Breast epithelium (tissue), 4 donors: ENCODE data around the gene CCDC57. TPM values are rescaled to one million over a fixed set of nuclear protein-coding genes. Genes with fewer than 3 reads are reported as not detected.
A peak's percentile ranks its signal among the peaks of the same experiment; 100 is the strongest.

Experiments used
- DNase-seq, 2 donors: peaks; one replicate each; pipeline ENCODE4 v3.0.0-alpha.2; 2019; ENCODE audit warnings: low spot score in 2 of 2
- H3K27ac ChIP-seq, 2 donors: fragments of 200-600 bp; sonication (generic) in 1 of 2; one replicate each; pipeline ENCODE4 v1.5.1; 2016 to 2019; ENCODE audit warnings: mild to moderate bottlenecking in 1 of 2
- H3K27me3 ChIP-seq, 2 donors: fragments of 200-600 bp; sonication (generic) in 1 of 2; one replicate each; pipeline versions ENCODE4 v1.5.1 to v1.6.0; 2017 to 2019; ENCODE audit warnings: control low read depth in 1 of 2, mild to moderate bottlenecking in 1 of 2
- H3K36me3 ChIP-seq: fragments of 200-600 bp; one replicate; pipeline ENCODE4 v1.5.1; 2019
- H3K4me1 ChIP-seq, 2 donors: fragments of 200-600 bp; sonication (generic); one replicate each; pipeline ENCODE4 v1.5.1; 2016 to 2019; ENCODE audit warnings: control low read depth in 1 of 2
- H3K4me3 ChIP-seq, 3 donors: fragments of 200-600 bp; sonication (generic); 1 replicate in 2 of 3; 2 replicates in 1 of 3; pipeline ENCODE4 v1.5.1; 2016 to 2019; ENCODE audit warnings: mild to moderate bottlenecking in 3 of 3, moderate library complexity in 2 of 3
- H3K9me3 ChIP-seq, 2 donors: fragments of 200-600 bp; sonication (generic) in 1 of 2; one replicate each; pipeline ENCODE4 v1.5.1; 2016 to 2019; ENCODE audit warnings: control low read depth in 1 of 2
- POLR2A ChIP-seq: fragments of 450-650 bp; IDR thresholded peaks from one replicate; pipeline ENCODE4 v1.6.1; 2016; ENCODE audit warnings: antibody characterized with exemption, mild to moderate bottlenecking, moderate library complexity
- POLR2AphosphoS5 ChIP-seq, 3 donors: sonication (generic); formaldehyde crosslinking; IDR thresholded peaks; one replicate each; pipeline ENCODE4 v1.6.1; 2017; ENCODE audit warnings: antibody characterized with exemption in 3 of 3
- intact Hi-C: fragments of 100-400 bp; cut with DNase I; formaldehyde crosslinking; loops from one replicate; pipeline ENCODE4 v1.15.1; 2023; ENCODE audit warnings: low total_unique reads
- total RNA-seq, 3 donors: library from RNA; depleted of rRNA; stranded (reverse); fragments of >200 nt; gene quantifications; one replicate each; pipeline ENCODE4 v1.1.0, GENCODE V29; 2016
- TF ChIP-seq, protein P1 (sequence below), 3 donors: fragments of 450-650 bp; IDR thresholded peaks; one replicate each; pipeline ENCODE4 v1.5.1; 2016 to 2017; ENCODE audit warnings: antibody characterized with exemption in 3 of 3, mild to moderate bottlenecking in 3 of 3, moderate library complexity in 3 of 3

CCDC57 gene
- total RNA-seq, 3 donors from 2014 or later, result 13.4 to 56.9 (median 52.8) TPM

DNA sequence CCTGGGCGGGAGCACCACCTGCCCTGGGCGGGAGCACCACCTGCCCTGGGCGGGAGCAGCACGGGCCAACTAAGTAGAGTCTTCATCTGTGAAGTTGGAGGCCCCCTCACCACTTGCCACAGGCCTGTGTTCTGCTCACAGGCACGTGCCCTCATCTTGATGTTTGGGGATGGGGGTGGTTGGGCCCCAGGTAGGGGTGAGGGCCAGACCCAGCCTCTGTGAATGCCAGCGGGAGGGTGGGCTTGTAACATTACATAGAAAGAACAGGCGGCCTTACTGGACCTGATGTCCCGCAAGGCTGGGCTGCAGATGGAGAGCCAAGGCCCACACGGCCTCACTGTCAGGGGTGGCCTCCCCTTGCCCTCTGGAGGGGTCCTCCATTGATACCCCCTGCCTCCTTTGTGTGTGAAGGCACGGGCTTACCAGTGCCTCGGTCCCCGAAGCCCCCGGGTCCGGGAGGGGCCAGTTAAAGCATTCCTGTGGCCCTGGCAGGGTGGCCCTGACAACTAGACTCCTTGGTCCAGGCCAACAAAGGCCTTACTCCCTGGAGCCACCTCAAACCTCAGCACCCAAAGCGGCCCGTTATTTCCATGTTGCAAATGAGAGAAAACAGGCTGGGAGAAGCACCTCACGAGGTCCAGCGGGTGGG, 15.1 kb upstream of the CCDC57 start:
- H3K36me3 ChIP-seq, result no peaks in the 10 kb centered on the region
- no peaks in the 10 kb centered on the region for H3K9me3 ChIP-seq
- H3K27me3 ChIP-seq, result peaks cover 3 to 4% of the 10 kb centered on the region in 2 donors
- peaks cover 12 to 13% of the 10 kb centered on the region in 2 donors for H3K4me1 ChIP-seq
- peak overlapping the region; percentile 66 to 93 for H3K27ac ChIP-seq
- intact Hi-C loops, result no loop called here
- TF ChIP-seq POLR2A, result no peak
- TF ChIP-seq, protein P1, sequence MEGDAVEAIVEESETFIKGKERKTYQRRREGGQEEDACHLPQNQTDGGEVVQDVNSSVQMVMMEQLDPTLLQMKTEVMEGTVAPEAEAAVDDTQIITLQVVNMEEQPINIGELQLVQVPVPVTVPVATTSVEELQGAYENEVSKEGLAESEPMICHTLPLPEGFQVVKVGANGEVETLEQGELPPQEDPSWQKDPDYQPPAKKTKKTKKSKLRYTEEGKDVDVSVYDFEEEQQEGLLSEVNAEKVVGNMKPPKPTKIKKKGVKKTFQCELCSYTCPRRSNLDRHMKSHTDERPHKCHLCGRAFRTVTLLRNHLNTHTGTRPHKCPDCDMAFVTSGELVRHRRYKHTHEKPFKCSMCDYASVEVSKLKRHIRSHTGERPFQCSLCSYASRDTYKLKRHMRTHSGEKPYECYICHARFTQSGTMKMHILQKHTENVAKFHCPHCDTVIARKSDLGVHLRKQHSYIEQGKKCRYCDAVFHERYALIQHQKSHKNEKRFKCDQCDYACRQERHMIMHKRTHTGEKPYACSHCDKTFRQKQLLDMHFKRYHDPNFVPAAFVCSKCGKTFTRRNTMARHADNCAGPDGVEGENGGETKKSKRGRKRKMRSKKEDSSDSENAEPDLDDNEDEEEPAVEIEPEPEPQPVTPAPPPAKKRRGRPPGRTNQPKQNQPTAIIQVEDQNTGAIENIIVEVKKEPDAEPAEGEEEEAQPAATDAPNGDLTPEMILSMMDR (IDR thresholded peaks at IDR 0.05), result no peak
- no peak for TF ChIP-seq POLR2AphosphoS5 (IDR thresholded peaks at IDR 0.05)
- H3K4me3 ChIP-seq, result peak overlapping the region; percentile 60 to 83 (median 61)
- DNase-seq, result no peak

DNA sequence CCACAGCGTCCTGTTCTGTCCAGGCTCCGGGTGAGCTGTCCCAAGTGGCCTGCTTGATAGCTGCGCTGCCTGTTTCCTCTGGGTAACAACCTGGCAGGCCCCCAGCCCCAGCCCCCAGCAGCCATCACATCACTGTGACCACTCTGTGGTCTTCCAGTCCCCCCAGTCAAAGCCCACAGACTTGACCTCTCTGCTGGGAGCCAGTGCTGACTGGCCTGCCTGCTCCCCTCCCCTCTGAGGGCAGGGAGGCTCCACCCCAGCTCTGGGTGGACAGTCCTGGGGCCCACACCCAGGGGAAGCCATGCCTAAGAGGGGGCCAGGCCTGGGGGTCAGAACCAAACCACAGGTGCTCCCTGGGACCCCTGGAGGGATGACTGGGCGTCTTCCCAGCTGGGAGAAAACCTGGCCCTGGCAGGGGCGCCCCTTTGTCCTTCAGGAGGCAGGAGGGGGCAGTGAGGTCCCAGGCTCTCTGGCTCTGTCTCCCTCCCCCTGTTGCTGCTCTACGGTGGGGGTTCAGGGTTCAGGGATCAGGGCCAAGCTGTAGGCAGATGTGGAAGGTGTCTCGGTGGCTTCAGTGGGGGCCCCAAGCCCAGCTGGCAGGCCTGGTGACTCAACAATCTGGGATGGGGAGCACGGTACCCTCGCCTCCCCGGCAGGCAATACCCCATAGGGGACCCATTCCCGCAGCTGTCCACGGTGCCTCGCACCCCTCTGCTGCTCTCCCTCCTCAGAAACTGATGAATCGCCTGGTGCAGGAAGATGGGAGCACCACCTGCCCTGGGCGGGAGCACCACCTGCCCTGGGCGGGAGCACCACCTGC, 14.4 kb upstream of the CCDC57 start:
- Histone ChIP-seq H3K4me3 (no peak overlapping the region), H3K36me3 (no peaks in the 10 kb centered on the region), H3K9me3 (no peaks in the 10 kb centered on the region), H3K4me1 (peaks cover 12 to 13% of the 10 kb centered on the region in 2 donors), H3K27ac (no peak overlapping the region), H3K27me3 (peaks cover 3 to 4% of the 10 kb centered on the region in 2 donors)
- TF ChIP-seq, protein P1 (IDR thresholded peaks at IDR 0.05), result no peak
- TF ChIP-seq POLR2A (no peak), POLR2AphosphoS5 (IDR thresholded peaks at IDR 0.05) (no peak)
- no peak for DNase-seq
- intact Hi-C loops, result no loop called here

DNA sequence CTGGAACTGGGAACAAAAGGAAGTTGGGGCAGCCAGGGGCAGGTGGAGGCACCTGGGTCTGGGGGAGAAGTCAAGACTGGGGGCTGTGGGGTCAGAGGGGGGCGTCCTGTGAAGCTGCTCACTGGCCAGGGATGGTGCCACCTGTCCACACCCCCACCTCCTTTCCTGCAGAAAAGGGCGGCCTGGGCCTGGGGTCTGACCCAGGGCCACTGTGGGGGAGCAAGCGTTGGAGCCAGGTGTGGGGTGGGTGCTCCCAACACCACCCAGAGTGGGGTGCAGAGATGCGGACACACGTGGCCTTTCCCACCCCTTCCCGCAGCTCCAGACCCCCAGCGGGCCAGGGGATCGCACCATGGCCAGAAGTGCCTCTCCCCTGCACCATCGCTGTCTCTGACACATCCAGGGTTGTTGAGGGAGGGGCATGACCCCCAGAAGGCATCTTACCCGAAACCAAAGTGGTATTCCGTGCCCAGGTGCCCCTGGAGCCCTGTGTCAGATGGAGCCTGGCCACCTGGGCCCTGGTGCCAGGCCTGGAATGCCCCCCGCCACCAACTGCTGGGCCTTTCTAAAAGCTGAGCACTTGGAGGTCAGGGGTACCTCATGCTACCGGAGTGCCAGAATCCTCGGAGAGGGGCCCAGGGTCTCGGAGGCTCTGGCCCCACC, 13.6 kb upstream of the CCDC57 start:
- no peak overlapping the region for H3K27ac ChIP-seq
- H3K4me3 ChIP-seq, result no peak overlapping the region
- TF ChIP-seq, protein P1 (IDR thresholded peaks at IDR 0.05), result no peak
- H3K36me3 ChIP-seq, result no peaks in the 10 kb centered on the region
- no peak for DNase-seq
- intact Hi-C loops, result no loop called here
- peaks cover 3 to 4% of the 10 kb centered on the region in 2 donors for H3K27me3 ChIP-seq
- no peaks in the 10 kb centered on the region for H3K9me3 ChIP-seq
- peaks cover 7 to 13% of the 10 kb centered on the region in 2 donors for H3K4me1 ChIP-seq

DNA sequence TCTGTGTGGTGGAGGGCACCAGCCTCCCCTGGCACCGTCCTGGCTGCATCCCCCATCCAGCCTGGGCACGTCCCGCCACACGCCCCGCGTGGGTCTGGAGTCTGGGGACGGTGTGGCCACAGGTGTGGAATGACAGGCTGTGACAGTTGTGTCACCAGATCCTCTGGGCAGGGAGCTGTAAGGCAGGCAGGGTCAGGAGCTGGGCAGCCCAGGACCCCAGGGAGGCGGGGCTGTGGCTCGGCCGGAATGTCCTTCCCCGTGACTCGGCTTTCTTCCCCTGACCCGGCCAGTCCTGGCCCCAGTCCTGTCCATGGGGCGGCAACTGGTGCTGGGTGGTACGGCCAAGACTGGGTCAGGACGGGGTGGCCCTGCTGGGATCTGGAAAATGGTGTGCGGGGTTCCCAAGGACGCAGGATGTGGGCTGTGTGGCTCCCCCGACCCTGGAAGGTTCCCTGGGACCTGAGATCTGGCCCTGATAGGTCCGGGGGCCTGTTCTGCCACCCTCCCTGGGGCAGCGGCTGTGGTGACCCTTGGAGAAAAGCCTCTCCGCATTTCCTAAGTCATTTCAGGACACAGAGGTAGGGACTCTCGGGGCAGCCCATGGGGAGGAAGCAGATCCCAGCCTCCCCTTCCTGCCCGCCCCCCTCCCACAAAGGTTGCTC, 12.9 kb upstream of the CCDC57 start:
- H3K36me3 ChIP-seq, result no peaks in the 10 kb centered on the region
- H3K4me1 ChIP-seq, result peaks cover 2 to 9% of the 10 kb centered on the region in 2 donors
- no peak for TF ChIP-seq POLR2A
- TF ChIP-seq POLR2AphosphoS5 (IDR thresholded peaks at IDR 0.05), result no peak
- TF ChIP-seq, protein P1 (IDR thresholded peaks at IDR 0.05), result no peak
- no peaks in the 10 kb centered on the region for H3K9me3 ChIP-seq
- no peak for DNase-seq
- H3K4me3 ChIP-seq, result no peak overlapping the region
- intact Hi-C loops, result no loop called here
- H3K27ac ChIP-seq, result peak overlapping the region in 1 of 2 donors; percentile 43
- H3K27me3 ChIP-seq, result peaks cover 3 to 4% of the 10 kb centered on the region in 2 donors
